ENCODE data around the gene JAZF1. TPM values are rescaled to one million over a fixed set of nuclear protein-coding genes. Genes with fewer than 3 reads are reported as not detected.

Gene JAZF1
- total and polyA plus RNA-seq, 10 of the 15 experiments (the other 5 are each of a cell fraction or from before 2014, with no cell fraction given): 0.04 to 0.82 (median 0.15) TPM; not detected in 3

DNA sequence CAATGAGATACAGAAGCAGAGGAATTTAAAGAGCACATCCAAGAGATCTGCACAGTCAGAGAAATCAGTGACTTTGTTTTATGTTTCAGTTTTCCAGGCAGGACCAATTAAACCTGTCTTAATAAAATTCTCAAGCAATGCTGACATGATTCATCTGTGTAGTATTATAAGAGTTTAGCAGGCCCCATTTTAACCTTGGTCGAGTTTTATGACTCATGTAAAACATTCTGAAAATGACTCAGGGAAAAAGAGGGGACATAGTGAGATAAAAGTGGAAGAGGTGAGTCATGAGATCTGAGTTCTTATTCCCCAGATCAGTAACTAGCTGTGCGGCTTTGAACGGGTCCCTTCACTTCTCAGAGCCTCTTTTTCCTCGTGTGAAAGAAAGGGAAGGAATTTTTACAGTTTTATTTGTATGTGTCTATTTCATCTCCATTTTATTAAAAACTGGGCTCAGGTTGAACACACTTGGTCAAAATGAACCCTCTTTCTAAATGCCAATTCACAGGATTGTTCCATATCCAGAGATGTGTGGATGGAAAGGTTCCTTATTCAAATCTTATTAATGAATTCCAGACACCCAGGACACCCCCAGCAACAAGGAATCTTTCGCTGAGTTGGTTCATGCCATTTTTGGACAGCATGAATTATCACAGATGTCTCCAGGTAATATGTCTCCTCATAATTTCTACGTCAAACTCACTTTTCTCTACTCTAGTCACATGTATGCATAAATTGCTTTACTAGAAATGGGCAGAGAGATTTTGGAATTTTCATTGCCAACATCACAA is 143.2 kb downstream of the JAZF1 start (continued):
- TF ChIP-seq, protein P1, sequence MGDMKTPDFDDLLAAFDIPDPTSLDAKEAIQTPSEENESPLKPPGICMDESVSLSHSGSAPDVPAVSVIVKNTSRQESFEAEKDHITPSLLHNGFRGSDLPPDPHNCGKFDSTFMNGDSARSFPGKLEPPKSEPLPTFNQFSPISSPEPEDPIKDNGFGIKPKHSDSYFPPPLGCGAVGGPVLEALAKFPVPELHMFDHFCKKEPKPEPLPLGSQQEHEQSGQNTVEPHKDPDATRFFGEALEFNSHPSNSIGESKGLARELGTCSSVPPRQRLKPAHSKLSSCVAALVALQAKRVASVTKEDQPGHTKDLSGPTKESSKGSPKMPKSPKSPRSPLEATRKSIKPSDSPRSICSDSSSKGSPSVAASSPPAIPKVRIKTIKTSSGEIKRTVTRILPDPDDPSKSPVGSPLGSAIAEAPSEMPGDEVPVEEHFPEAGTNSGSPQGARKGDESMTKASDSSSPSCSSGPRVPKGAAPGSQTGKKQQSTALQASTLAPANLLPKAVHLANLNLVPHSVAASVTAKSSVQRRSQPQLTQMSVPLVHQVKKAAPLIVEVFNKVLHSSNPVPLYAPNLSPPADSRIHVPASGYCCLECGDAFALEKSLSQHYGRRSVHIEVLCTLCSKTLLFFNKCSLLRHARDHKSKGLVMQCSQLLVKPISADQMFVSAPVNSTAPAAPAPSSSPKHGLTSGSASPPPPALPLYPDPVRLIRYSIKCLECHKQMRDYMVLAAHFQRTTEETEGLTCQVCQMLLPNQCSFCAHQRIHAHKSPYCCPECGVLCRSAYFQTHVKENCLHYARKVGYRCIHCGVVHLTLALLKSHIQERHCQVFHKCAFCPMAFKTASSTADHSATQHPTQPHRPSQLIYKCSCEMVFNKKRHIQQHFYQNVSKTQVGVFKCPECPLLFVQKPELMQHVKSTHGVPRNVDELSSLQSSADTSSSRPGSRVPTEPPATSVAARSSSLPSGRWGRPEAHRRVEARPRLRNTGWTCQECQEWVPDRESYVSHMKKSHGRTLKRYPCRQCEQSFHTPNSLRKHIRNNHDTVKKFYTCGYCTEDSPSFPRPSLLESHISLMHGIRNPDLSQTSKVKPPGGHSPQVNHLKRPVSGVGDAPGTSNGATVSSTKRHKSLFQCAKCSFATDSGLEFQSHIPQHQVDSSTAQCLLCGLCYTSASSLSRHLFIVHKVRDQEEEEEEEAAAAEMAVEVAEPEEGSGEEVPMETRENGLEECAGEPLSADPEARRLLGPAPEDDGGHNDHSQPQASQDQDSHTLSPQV (IDR thresholded peaks at IDR 0.05): no peak
- TF ChIP-seq, protein P2, sequence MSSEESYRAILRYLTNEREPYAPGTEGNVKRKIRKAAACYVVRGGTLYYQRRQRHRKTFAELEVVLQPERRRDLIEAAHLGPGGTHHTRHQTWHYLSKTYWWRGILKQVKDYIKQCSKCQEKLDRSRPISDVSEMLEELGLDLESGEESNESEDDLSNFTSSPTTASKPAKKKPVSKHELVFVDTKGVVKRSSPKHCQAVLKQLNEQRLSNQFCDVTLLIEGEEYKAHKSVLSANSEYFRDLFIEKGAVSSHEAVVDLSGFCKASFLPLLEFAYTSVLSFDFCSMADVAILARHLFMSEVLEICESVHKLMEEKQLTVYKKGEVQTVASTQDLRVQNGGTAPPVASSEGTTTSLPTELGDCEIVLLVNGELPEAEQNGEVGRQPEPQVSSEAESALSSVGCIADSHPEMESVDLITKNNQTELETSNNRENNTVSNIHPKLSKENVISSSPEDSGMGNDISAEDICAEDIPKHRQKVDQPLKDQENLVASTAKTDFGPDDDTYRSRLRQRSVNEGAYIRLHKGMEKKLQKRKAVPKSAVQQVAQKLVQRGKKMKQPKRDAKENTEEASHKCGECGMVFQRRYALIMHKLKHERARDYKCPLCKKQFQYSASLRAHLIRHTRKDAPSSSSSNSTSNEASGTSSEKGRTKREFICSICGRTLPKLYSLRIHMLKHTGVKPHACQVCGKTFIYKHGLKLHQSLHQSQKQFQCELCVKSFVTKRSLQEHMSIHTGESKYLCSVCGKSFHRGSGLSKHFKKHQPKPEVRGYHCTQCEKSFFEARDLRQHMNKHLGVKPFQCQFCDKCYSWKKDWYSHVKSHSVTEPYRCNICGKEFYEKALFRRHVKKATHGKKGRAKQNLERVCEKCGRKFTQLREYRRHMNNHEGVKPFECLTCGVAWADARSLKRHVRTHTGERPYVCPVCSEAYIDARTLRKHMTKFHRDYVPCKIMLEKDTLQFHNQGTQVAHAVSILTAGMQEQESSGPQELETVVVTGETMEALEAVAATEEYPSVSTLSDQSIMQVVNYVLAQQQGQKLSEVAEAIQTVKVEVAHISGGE (CRISPR knock-in tag; IDR thresholded peaks at IDR 0.05): no peak
- TF ChIP-seq, protein P3, sequence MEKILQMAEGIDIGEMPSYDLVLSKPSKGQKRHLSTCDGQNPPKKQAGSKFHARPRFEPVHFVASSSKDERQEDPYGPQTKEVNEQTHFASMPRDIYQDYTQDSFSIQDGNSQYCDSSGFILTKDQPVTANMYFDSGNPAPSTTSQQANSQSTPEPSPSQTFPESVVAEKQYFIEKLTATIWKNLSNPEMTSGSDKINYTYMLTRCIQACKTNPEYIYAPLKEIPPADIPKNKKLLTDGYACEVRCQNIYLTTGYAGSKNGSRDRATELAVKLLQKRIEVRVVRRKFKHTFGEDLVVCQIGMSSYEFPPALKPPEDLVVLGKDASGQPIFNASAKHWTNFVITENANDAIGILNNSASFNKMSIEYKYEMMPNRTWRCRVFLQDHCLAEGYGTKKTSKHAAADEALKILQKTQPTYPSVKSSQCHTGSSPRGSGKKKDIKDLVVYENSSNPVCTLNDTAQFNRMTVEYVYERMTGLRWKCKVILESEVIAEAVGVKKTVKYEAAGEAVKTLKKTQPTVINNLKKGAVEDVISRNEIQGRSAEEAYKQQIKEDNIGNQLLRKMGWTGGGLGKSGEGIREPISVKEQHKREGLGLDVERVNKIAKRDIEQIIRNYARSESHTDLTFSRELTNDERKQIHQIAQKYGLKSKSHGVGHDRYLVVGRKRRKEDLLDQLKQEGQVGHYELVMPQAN (conservative IDR thresholded peaks at IDR 0.05): no peak
- TF ChIP-seq ETV6 (conservative IDR thresholded peaks at IDR 0.05 in 1 of 2, IDR thresholded peaks at IDR 0.05 in 1 of 2; ENCODE audit: borderline replicate concordance in 1 of 2, low read depth in 1 of 2) (peak in 1 of 2 experiments; percentile 59; a peak in 1 of 4 replicates), FOS (IDR thresholded peaks at IDR 0.05; ENCODE audit: borderline replicate concordance, extremely low read depth, insufficient read length) (no peak), SIN3A (IDR thresholded peaks at IDR 0.05; ENCODE audit: low read depth, low read length) (no peak), BMI1 (IDR thresholded peaks at IDR 0.05; ENCODE audit: borderline replicate concordance) (no peak), NFXL1 (IDR thresholded peaks at IDR 0.05; ENCODE audit: borderline replicate concordance) (no peak), CBX5 (IDR thresholded peaks at IDR 0.05; ENCODE audit: low read depth) (peak; percentile 58; the same call in 1 of the 2 replicates), HDAC6 (IDR thresholded peaks at IDR 0.05; ENCODE audit: unreplicated experiment) (no peak)
- TF ChIP-seq, protein P4, sequence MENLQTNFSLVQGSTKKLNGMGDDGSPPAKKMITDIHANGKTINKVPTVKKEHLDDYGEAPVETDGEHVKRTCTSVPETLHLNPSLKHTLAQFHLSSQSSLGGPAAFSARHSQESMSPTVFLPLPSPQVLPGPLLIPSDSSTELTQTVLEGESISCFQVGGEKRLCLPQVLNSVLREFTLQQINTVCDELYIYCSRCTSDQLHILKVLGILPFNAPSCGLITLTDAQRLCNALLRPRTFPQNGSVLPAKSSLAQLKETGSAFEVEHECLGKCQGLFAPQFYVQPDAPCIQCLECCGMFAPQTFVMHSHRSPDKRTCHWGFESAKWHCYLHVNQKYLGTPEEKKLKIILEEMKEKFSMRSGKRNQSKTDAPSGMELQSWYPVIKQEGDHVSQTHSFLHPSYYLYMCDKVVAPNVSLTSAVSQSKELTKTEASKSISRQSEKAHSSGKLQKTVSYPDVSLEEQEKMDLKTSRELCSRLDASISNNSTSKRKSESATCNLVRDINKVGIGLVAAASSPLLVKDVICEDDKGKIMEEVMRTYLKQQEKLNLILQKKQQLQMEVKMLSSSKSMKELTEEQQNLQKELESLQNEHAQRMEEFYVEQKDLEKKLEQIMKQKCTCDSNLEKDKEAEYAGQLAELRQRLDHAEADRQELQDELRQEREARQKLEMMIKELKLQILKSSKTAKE (IDR thresholded peaks at IDR 0.05; ENCODE audit: low read depth, poor library complexity, severe bottlenecking): peak; percentile 37
- TF ChIP-seq, protein P5, sequence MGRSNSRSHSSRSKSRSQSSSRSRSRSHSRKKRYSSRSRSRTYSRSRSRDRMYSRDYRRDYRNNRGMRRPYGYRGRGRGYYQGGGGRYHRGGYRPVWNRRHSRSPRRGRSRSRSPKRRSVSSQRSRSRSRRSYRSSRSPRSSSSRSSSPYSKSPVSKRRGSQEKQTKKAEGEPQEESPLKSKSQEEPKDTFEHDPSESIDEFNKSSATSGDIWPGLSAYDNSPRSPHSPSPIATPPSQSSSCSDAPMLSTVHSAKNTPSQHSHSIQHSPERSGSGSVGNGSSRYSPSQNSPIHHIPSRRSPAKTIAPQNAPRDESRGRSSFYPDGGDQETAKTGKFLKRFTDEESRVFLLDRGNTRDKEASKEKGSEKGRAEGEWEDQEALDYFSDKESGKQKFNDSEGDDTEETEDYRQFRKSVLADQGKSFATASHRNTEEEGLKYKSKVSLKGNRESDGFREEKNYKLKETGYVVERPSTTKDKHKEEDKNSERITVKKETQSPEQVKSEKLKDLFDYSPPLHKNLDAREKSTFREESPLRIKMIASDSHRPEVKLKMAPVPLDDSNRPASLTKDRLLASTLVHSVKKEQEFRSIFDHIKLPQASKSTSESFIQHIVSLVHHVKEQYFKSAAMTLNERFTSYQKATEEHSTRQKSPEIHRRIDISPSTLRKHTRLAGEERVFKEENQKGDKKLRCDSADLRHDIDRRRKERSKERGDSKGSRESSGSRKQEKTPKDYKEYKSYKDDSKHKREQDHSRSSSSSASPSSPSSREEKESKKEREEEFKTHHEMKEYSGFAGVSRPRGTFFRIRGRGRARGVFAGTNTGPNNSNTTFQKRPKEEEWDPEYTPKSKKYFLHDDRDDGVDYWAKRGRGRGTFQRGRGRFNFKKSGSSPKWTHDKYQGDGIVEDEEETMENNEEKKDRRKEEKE (IDR thresholded peaks at IDR 0.05): no peak
